GM18873 (cell line): ENCODE results near the gene SERPINB10.
"Not testable (repeated sequence)": the region's sequence is repeated elsewhere in the genome, so short reads cannot be mapped to it uniquely, and the experiment has no call there.

Experiments used
- ATAC-seq: cut with Tn5 transposase; IDR thresholded peaks from one replicate; pipeline ENCODE4 v1.9.1; 2021; ENCODE audit warnings: mild to moderate bottlenecking, moderate library complexity, moderate number of reproducible peaks; ENCODE audit not compliant: unreplicated experiment, low FRiP score

Gene SERPINB10

DNA sequence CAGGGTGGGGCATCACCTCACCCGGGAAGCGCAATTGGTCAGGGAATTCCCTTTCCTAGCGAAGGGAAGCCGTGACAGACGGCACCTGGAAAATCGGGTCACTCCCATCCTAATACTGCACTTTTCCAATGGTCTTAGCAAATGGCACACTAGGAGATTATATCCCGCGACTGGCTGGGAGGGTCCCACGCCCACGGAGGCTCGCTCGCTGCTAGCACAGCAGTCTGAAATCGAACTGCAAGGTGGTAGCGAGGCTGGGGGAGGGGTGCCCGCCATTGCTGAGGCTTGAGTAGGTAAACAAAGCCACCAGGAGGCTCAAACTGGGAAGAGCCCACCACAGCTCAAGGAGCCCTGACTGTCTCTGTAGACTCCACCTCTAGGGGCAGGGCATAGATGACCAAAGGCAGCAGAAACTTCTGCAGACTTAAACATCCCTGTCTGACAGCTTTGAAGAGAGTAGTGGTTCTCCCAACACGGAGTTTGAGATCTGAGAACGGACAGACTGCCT lies 32.8 kb downstream of the SERPINB10 start:
- ATAC-seq: not testable (repeated sequence)

DNA sequence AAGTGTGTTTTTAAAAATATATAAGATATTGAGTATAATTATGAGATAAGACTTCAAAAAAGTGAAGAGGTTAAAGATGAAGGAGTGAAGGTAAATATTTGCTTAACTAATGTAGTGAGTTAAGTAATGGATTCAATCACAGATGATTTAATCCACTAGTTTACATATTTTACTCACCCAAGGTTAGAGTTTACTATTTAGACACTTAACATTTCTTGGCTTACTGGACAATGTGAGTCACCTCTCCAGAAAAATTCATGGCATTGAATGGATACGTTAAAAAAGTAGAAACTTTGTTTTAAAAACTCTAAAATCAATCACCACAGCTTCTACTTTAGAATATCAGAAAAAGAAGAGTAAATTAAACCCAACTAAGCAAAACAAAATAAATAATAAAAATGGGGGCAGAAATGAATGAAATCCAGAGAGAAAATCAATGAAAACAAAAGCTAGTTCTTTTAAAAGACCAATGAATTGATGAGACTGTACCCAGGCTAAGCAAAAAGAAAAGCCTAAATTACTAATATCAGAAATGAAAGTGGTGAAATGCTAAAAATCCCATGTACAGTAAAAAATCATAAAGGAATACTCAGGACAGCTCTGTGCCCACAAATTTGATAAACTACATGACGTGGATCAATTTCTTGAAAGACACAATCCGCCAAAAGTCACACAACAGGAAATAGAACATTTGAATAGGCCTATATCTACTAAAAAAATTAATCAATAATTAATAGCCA lies 39.5 kb downstream of the SERPINB10 start:
- no peak for ATAC-seq

DNA sequence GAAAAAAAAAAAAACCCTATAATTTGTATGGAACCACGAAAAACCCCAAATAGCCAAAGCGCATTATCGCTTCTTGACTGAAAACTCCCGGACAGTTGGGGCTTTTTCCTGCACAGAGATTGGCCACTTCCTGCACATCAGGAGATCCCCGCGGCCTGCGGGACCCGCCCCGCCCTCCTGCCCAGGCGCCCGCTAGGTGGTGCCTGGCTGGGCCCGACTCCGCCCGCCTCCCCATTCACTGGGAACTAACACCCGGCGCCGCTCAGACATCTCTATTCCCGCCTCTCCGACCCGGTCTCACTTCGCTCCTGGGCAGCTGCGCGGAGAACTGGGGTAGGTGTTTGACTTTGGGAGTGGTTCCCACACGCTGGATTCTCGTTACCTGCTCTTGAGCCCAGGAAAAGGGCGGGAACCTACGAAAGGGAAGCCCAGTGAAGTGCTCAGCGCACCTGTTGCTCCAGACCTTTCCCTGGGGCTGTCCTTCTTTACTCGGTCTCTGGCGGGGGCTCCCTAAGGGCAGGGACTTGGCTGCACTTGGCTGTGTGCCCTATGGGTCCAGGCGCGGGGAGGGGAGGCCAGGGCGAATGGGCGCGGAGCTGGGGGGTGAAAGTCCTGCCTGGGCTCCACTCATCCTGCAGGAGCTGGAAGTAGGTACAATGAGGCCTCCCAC lies 41.4 kb downstream of the SERPINB10 start, which contains the start of gene HMSD:
Gene HMSD (plus strand): TSS at position 234 of the 670 bp plus-strand sequence. CDS start 4,155 bp downstream, outside the sequence.
- ATAC-seq: peak; percentile 83

DNA sequence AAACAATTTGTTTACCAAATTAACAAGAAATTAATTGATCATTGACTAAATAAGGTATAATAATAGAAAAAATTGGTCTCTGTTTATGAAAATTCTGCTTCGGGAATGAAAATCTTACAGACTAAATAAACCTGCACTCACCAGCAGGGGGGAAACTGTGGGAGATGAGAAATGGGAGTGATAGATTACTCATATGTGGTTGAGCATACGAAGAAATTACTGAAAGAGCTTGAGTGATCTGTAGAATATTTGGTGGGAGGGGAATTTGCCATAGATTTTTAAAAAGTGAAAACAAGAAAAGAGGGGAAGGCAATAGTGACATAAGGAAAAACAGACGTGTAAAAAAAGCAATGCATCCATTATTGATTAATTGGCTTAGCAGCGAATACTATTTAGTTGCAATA lies 43.5 kb downstream of the SERPINB10 start:
- ATAC-seq: peak; percentile 46

DNA sequence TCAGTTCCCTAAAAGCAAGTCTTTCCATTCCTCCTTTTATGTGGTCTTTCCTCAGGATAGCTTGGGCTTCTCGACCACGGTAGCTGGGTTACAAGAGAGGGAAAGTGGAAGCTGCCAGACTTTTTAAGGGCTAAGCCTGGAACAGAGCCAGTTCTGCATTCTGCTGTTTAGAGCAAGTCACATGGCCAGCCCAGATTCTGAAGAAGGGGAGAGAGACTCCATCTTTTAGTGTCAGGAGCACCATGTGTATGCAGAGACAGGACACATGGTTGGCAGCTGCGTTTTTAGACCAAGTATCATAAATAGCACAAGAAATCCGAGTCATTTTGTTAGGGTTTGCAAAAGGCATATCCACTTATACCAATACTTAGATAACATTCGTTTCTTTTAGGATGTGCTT lies 46.1 kb downstream of the SERPINB10 start:
- ATAC-seq: no peak

DNA sequence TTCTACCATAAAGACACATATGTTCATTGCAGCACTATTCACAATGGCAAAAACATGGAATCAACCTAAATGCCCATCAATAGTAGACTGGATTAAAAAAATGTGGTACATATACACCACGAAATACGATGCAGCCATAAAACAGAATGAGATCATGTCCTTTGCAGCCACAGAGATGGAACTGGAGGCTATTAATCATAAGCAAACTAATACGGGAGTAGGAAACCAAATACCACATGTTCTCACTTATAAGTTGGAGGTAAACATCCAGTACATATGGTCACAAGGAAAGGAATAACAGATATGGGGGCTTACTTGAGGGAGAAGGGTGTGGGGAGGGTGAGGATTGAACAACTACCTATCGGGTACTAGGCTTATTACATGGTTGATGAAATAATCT lies 49.0 kb downstream of the SERPINB10 start:
- no peak for ATAC-seq

DNA sequence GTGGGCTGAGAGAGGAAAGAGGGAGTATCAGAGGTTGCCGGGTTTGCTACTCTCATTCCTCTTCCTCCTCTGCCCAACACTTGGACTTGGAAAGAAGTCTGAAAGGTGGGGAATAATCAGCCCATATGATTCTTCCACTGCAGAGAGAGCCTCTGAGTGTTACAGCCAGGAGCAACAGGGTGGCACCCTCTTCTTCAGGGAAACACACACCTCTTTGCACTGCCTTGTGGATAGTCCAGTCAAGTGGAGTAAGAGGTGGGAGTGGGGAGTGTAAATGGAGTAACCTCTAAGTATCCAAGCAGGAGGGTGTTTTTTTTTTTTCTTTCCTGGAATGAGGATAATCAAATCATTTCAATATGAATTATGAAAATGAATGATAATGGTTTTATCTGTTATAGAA lies 53.1 kb downstream of the SERPINB10 start:
- no peak for ATAC-seq

DNA sequence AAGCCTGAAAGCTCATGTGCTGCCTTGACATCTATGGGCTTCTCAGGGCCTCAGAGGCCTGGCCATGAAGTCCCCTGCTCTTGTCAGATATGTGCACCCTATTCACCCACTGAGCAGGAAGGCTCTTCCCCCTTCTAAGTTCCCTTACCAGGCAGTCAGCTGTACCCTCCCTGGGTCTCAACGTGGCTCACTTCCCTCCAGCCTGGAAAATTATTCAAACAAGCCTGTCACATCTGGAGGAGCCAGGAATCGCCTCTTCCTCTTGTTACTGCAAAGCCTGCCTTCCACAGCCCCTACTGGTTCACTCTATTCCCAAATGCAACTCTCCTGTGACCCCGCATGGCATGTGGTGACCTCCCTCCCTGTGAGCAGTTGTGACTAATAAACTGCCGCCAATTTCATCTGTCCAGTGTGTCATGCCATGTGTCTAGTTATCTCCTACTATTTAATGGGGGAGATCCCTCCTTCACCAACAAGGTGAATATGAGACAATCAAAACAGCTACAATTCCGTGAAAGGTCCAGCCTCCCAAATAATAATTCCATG lies 53.8 kb downstream of the SERPINB10 start:
- ATAC-seq: no peak

DNA sequence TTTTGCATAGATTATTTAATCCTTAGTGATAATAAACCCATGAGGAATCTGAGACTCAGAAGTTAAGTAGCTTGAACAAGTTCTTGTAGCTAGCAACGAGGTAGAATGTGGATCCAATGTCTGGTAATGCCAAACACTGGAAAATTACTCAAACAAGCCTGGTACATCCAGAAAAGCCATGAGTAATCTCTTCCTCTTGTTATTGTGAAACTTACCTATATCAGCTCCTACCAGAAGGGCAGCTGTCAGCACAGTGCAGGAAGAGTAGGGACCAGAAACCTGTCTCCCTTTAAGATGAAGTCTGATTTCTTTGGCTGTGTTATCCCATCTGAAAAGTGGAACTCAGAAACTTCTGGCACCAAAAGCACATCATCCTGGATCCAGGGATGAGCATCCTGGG lies 54.4 kb downstream of the SERPINB10 start:
- no peak for ATAC-seq

DNA sequence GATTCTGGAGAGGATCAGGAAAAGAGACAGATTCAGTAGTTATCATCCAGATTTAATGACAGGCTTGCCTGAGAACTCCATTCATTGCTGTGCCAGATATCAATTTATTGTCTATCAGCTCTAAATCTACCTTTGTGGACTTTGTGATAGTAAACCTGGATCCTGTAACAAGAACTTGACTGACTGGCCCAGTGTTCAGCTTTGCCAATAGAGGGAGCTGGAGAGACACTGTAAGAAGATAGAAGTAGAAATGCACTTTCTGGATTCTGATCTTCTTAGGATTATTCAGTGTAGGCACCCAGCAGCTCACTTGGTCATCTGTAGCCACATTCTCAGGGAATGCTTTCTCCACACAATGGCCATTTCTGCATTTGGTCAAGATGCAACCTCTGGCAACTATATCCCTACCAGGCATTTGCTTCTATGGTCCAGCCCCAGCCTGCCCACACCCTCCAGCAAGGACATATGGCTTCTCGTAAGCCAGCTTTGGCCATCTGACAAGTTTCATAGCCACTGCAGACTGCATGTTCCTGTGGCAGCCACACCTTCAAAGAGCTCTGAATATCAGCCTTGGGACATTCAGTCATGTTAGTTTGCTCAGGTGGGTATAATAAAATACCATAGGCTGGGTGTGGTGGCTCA lies 56.0 kb downstream of the SERPINB10 start:
- peak; percentile 47 for ATAC-seq

DNA sequence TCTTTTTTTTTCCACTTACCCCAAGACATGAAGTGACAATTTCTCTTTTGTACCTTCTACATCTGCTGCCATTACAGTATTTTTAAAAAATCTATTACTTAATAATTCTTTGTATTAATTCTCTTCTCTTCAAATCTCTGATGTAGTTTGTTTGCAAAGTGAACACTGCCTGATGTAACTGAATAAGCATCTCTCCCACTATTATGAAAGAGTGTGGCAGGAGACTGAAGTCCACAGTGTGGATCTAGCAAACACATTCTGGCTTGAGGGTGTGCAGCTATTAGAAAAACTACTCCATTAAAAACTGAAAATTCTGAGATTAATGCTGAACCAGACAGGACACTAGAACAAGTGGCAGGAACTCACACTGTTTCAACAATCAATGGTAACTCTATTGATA lies 57.1 kb downstream of the SERPINB10 start:
- ATAC-seq: no peak

DNA sequence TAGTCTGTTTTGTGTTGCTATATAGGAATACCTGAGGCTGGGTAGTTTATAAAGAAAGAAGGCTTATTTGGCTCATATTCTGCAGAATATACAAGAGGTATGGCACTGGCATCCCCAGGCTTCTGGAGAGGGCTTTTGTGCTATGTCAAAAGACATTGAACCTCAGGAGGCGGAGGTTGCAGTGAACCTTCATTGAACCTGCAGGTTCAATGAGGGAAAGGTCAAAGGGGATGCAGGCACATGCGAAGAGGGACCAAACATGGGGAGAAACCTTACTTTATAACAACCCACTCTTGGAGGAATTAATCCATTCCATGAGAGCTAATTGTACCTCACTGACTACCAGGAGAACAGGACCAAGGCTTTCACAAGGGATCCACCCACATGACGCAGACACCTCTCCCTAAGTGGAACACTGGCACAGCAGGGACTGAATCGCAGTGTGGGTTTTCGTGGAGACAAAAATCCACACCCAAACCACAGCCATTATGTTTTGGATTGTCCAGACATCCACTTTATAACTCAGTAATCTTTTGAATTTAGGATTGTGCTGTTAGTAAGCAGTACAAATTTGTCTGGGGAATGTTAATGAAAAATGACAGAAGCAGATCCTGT lies 58.1 kb downstream of the SERPINB10 start:
- no peak for ATAC-seq

DNA sequence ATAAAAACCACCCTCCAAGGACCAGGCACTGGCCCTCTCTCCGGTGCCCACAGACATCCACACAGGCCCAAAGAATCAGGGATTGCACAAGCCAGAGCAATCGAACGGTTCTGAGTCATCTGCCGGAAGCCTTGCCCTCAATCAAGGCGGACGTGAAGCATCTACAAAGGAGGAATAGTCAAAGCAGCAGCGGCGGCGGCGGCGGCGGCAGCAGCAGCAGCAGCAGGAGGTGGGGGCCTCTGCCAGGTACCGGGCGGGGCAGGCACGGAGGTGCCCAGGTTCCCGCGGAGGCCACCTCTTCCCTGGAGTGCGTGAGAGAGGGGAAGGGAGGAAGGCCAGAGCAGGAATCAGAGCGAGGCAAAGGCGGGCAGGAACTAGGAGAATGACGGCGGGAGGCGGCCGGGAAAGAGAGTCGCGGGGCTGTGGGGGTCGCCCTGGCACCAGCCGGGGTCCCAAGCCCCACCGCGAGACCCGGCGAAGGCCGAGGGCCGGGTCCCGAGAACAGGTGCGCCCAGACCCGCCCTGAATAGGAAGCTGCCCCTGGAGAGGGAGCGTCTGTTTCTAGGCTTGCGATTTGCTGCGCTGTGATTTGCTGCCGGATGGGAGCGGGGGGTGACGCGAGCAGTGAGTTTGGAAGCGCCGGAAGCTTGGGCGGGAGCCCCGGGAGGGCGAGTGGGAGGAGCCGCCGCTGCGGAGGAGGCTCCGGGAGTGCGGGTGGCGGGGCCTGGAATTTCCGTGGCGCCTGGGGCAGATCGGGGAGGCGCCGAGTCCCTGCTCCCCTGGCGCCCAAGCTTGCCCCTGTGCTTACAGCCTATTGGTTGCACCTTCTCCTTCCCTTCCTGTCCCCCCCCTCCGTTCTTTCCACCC lies 62.4 kb downstream of the SERPINB10 start, which contains the start of gene SERPINB8:
Gene SERPINB8 (plus strand): TSS at position 140 of the 867 bp plus-strand sequence. CDS start 8,228 bp downstream, outside the sequence.
- peak; percentile 90 for ATAC-seq

DNA sequence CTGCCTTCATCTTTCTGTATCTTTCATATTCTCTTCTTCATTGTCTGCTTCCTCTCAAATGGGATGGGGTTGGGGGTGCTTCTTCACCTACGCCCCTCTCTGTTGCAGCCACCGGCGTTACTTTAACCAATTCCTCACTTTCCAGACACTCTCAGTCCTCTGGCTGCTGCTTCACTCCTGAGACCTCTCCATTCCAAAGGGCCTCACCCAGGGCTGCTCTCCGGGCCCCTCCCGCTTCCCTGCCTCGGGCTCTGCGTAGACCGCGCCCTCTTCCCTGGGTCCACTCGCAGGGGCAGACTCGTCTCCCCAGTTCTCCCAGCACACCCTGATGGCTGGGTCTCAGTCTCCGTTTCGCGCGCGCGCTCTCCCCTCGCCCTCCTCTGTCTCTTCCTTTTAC lies 63.0 kb downstream of the SERPINB10 start:
- ATAC-seq: no peak

DNA sequence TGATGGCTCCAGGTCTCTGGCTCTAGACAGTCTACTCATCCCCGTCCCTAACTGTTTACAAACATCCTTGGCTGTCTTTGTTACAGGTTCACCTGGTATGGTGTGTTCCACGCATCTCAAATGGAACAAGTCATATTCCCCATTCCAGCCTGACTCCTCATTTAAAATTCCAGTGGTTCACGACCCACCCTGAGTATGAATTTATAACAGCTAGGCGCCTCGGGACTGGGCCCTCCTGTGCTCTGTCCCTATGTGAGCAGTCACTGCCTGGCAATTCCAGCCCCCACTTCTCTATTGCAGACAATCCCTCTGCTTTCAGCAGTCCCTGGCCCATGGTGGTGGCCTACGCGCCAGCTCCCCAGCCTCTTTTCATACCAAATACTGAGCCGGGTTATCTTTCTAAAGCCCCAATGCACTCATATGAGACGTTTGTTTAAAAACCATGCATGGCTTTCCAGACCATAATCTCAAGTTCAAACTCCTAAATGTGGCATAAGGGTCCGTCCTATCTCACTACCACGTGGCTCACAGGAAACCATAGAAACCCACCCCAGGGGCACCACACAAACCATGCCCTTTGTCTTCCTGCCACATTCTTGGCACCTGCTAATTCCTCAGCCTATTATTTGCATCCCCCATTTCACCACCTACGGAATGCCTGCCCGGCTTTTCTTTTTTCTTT lies 63.7 kb downstream of the SERPINB10 start:
- ATAC-seq: no peak

DNA sequence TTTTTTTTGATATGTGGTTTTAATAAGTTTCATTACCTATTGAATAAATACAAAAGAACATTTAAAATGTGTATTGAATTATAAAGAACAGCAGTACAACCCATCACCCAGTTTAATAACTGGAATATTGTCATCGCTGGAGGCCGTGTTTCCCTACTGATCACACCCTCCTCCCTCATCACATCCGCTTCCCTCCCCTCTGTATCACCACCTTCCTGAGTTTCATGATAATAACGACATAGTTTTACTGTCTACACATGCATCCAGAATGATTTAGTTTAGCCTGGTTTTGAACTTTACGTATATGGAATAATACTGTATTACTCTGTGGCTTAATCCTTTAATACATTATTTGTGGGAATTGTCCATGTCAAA lies 64.2 kb downstream of the SERPINB10 start:
- ATAC-seq: no peak

DNA sequence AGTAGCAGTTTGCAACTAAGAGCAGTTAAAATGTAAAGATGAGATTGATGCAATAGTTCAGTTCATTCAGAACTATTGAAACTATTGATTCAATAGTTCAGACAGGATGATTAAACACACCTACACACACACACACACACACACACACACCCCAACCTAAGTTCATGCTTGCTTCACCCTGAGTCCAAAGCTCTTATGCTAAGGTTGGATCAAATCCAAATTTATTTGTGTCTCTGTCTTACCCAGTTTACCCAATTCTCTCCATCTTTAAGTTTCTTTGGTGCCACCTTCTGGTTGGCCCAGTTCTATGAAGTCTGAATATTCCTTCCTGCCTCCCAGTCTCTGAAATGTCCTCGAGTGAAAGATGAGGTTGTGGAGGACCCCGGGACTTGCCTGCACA lies 67.2 kb downstream of the SERPINB10 start:
- ATAC-seq: no peak

DNA sequence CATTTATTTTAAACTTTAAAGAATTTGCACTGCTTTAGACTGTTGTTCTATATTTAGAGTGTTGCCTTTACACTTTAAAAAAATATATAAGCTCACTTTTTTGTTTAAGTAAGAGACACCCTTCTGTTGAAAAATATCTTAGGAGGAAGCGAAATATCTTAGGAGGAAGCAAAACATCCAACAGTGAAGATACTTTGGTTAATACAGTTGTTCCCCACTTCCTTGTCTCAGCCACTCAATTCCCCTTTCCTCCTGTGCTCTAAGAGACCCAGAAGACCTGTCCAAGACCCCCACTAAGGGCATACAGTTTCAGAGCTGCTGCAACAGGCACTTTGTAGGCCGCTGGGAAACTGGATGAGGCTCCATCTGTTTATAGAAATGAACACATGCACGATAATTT lies 67.9 kb downstream of the SERPINB10 start:
- ATAC-seq: no peak

DNA sequence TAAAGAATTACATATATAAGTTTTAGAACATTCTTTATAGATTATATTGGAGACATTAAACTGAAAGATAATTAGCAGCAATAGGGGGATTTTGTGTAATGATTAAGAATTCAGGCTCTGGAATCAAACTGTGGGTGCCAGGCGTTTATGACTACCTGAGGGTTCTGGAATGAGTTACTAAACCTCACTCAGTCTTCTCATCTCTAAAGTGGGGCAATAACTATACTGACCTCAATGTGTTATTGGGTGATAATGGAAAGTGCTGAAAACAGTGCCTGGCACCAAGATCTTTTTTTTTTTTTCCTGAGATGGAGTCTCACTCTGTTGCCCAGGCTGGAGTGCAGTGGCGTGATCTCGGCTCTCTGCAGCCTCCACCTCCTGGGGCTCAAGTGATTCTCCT lies 69.3 kb downstream of the SERPINB10 start:
- ATAC-seq: no peak
